HL-60 (cell line): Measurements from ENCODE around the gene EXOC2.

Experiments
- DNase-seq, 2 experiments: peaks; one replicate each; pipeline ENCODE4 v3.0.0-alpha.2; 2010 to 2020; ENCODE audit warnings: low read depth in 1 of 2, low spot score in 1 of 2
- H3K27ac ChIP-seq: fragments of 250-450 bp; sonication (Bioruptor Pico); replicated peaks from 2 replicates; pipeline ENCODE4 v1.5.1; 2020; ENCODE audit warnings: mild to moderate bottlenecking, moderate library complexity
- H3K27me3 ChIP-seq: fragments of 250-450 bp; sonication (Bioruptor Pico); 2 replicates; pipeline ENCODE4 v1.5.1; 2021; ENCODE audit warnings: mild to moderate bottlenecking, moderate library complexity; ENCODE audit not compliant: insufficient read depth, poor library complexity, severe bottlenecking
- H3K4me3 ChIP-seq: replicated peaks from 2 replicates; pipeline ENCODE4 v1.5.1; 2011; ENCODE audit warnings: mild to moderate bottlenecking, control low read depth, low read length; ENCODE audit not compliant: insufficient read depth
- CTCF ChIP-seq: IDR thresholded peaks from one replicate; pipeline ENCODE4 v1.5.1; 2011; ENCODE audit warnings: low read length, control low read depth, inconsistent platforms; ENCODE audit not compliant: insufficient read depth
- GABPA ChIP-seq: IDR thresholded peaks from 2 replicates; pipeline ENCODE4 v1.6.1; 2012; ENCODE audit warnings: low read depth
- POLR2AphosphoS5 ChIP-seq: IDR thresholded peaks from 2 replicates; pipeline ENCODE4 v1.6.1; 2012; ENCODE audit warnings: low read depth
- REST ChIP-seq: IDR thresholded peaks from 2 replicates; pipeline ENCODE4 v1.6.1; 2012; ENCODE audit warnings: low read depth; ENCODE audit not compliant: insufficient replicate concordance
- SPI1 ChIP-seq: IDR thresholded peaks from 2 replicates; pipeline ENCODE4 v1.6.1; 2012; ENCODE audit warnings: low read depth, mild to moderate bottlenecking, borderline replicate concordance

The EXOC2 gene

GRCh38 chr6:520820-521219, 172.1 kb downstream of the EXOC2 start:
- no peak overlapping the region for H3K4me3 ChIP-seq
- no peaks in the 10 kb centered on the region for H3K27me3 ChIP-seq
- TF ChIP-seq POLR2AphosphoS5 = no peak
- no peak for TF ChIP-seq SPI1
- TF ChIP-seq GABPA = no peak
- no peak for TF ChIP-seq REST
- TF ChIP-seq CTCF = no peak
- no peak for DNase-seq
- H3K27ac ChIP-seq = no peak overlapping the region

GRCh38 chr6:518218-518617, 174.7 kb downstream of the EXOC2 start:
- TF ChIP-seq GABPA = no peak
- TF ChIP-seq POLR2AphosphoS5 = no peak
- no peak for TF ChIP-seq SPI1
- TF ChIP-seq REST = no peak
- TF ChIP-seq CTCF = no peak
- H3K27ac ChIP-seq = no peak overlapping the region
- no peak for DNase-seq
- no peaks in the 10 kb centered on the region for H3K27me3 ChIP-seq
- H3K4me3 ChIP-seq = no peak overlapping the region

- no peak for DNase-seq
- Histone ChIP-seq H3K27me3 (no peaks in the 10 kb centered on the region), H3K4me3 (no peak overlapping the region), H3K27ac (no peak overlapping the region)
- no peak for TF ChIP-seq SPI1
- TF ChIP-seq CTCF = no peak
- TF ChIP-seq POLR2AphosphoS5 = no peak
- TF ChIP-seq GABPA = no peak
- no peak for TF ChIP-seq REST
These were observed 176.7 kb downstream of the EXOC2 start for GRCh38 chr6:516213-516612.
